Posterior vena cava (tissue), 2 donors: ENCODE results near the gene ATP6AP1. TPM values are rescaled to one million over a fixed set of nuclear protein-coding genes. Genes with fewer than 3 reads are reported as not detected.

ENCODE experiments used
- DNase-seq: peaks from one replicate; pipeline ENCODE4 v3.0.0-alpha.2; 2020; ENCODE audit warnings: low spot score
- intact Hi-C, 2 donors: fragments of 100-400 bp; cut with DNase I; formaldehyde crosslinking; loops; one replicate each; pipeline versions ENCODE4 v1.14.1 to v1.14.2; 2022 to 2023
- total RNA-seq, 2 donors: library from RNA; stranded (reverse); fragmentation: NEBNext Ultra II Directional; extraction: Animal tissue kit (Norgen Biotek cat#: 25700); gene quantifications; one replicate each; pipeline ENCODE4 v1.2.1, GENCODE V29; 2021
- donor health status: DM: yes; HTN: yes; CAD: no.
- donor health status: DM: yes; HTN: yes; CAD: no.

ATP6AP1 gene
- total RNA-seq, 2 donors from 2014 or later: 43.8 to 59.9 TPM

GRCh38 chrX:154443479-154443910, 15.0 kb downstream of the ATP6AP1 start:
- intact Hi-C loops: loop anchor here in 1 of 2 donors (1.0 kb wide), 1 partner anchor 29 kb away; no protein-coding TSS in a partner anchor
- no peak for DNase-seq

GRCh38 chrX:154443992-154444754, 15.7 kb downstream of the ATP6AP1 start, which contains the start of gene FAM50A:
FAM50A (plus strand) TSS chrX:154444141; CDS start chrX:154444236, 95 bp downstream.
- peak; percentile 93 for DNase-seq
- intact Hi-C loops: loop anchor here in 1 of 2 donors (1.0 kb wide), 1 partner anchor 28 kb away; no protein-coding TSS in a partner anchor

GRCh38 chrX:154444755-154445246, 16.3 kb downstream of the ATP6AP1 start:
- intact Hi-C loops: loop anchor here in 1 of 2 donors (5.0 kb wide), 1 partner anchor 42 kb away; the partner anchor contains the start of gene UBL4A

GRCh38 chrX:154445776-154446175, 17.3 kb downstream of the ATP6AP1 start:
- DNase-seq: no peak
- intact Hi-C loops: loop anchor here in 1 of 2 donors (5.0 kb wide), 1 partner anchor 42 kb away; the partner anchor contains the start of gene UBL4A

More at GRCh38 chrX:154444755-154445246, 16.3 kb downstream of the ATP6AP1 start:
- DNase-seq: no peak

- intact Hi-C loops: loop anchor here in 1 of 2 donors (5.0 kb wide), 1 partner anchor 41 kb away; the partner anchor contains the start of gene UBL4A
- no peak for DNase-seq
Observed at GRCh38 chrX:154446430-154446829, 18.0 kb downstream of the ATP6AP1 start.

GRCh38 chrX:154448484-154448883, 20.0 kb downstream of the ATP6AP1 start:
- intact Hi-C loops: loop anchor here in 1 of 2 donors (5.0 kb wide), 1 partner anchor 39 kb away; the partner anchor contains the start of gene UBL4A
- DNase-seq: no peak

GRCh38 chrX:154449618-154450017, 21.1 kb downstream of the ATP6AP1 start:
- no peak for DNase-seq

GRCh38 chrX:154450312-154450711, 21.8 kb downstream of the ATP6AP1 start:
- intact Hi-C loops: loop anchor here in 1 of 2 donors (10.0 kb wide), 1 partner anchor 1566 kb away; no protein-coding TSS in a partner anchor

More at GRCh38 chrX:154449618-154450017, 21.1 kb downstream of the ATP6AP1 start:
- intact Hi-C loops: loop anchor here (5.0 to 10.0 kb wide), 2 partner anchors 38 to 1565 kb away; partner anchors contain the start of gene UBL4A (in 1 of the 2)

GRCh38 chrX:154452823-154453222, 24.3 kb downstream of the ATP6AP1 start:
- intact Hi-C loops: loop anchor here in 1 of 2 donors (10.0 kb wide), 1 partner anchor 1568 kb away; no protein-coding TSS in a partner anchor
- no peak for DNase-seq

More at GRCh38 chrX:154450312-154450711, 21.8 kb downstream of the ATP6AP1 start:
- no peak for DNase-seq

- no peak for DNase-seq
- intact Hi-C loops: loop anchor here in 1 of 2 donors (10.0 kb wide), 1 partner anchor 1573 kb away; no protein-coding TSS in a partner anchor
Observed at GRCh38 chrX:154457491-154458115, 29.1 kb downstream of the ATP6AP1 start.

- intact Hi-C loops: loop anchor here in 1 of 2 donors (10.0 kb wide), 1 partner anchor 1574 kb away; no protein-coding TSS in a partner anchor
- no peak for DNase-seq
Observed at GRCh38 chrX:154458116-154458953, 29.9 kb downstream of the ATP6AP1 start, which contains the start of gene PLXNA3. PLXNA3 (plus strand) TSS chrX:154458281; CDS start chrX:154460184, 1,903 bp downstream.

GRCh38 chrX:154458954-154459778, 30.7 kb downstream of the ATP6AP1 start:
- intact Hi-C loops: loop anchor here in 1 of 2 donors (10.0 kb wide), 1 partner anchor 1574 kb away; no protein-coding TSS in a partner anchor

GRCh38 chrX:154459832-154460231, 31.4 kb downstream of the ATP6AP1 start:
- no peak for DNase-seq
- intact Hi-C loops: loop anchor here in 1 of 2 donors (10.0 kb wide), 1 partner anchor 1575 kb away; no protein-coding TSS in a partner anchor

More at GRCh38 chrX:154458954-154459778, 30.7 kb downstream of the ATP6AP1 start:
- DNase-seq: no peak

- intact Hi-C loops: no loop called here
- no peak for DNase-seq
Observed at GRCh38 chrX:154460326-154460725, 31.8 kb downstream of the ATP6AP1 start.

- intact Hi-C loops: no loop called here
- no peak for DNase-seq
Observed at GRCh38 chrX:154462396-154462795, 33.9 kb downstream of the ATP6AP1 start.

GRCh38 chrX:154463611-154464220, 35.2 kb downstream of the ATP6AP1 start:
- DNase-seq: no peak
- intact Hi-C loops: no loop called here
